Calu3 (cell line): ENCODE results near the gene APCDD1L. TPM values are rescaled to one million over a fixed set of nuclear protein-coding genes. Genes with fewer than 3 reads are reported as not detected.

ENCODE experiments used
- BruUV-seq: library from RNA; stranded (reverse); fragments of 400-500 nt; replicated peaks from 2 replicates; lab custom pipeline; 2021; lab: Mats Ljungman, UMichigan
- CTCF ChIA-PET: fragments of 300-600 bp; sonication (Branson Sonifier 250); formaldehyde crosslinking; loops from one replicate; lab custom pipeline; 2022; ENCODE audit warnings: antibody characterized with exemption; lab: Charles Lee
- DNase-seq: peaks from one replicate; pipeline ENCODE4 v3.0.0; 2022
- H3K27ac Mint-ChIP-seq: one replicate; pipeline ENCODE4 v1.8.0; 2022; ENCODE audit warnings: mixed read lengths; ENCODE audit not compliant: unreplicated experiment
- H3K27me3 Mint-ChIP-seq: one replicate; pipeline ENCODE4 v1.8.0; 2022; ENCODE audit warnings: mixed read lengths; ENCODE audit not compliant: unreplicated experiment
- H3K36me3 Mint-ChIP-seq: one replicate; pipeline ENCODE4 v1.8.0; 2022; ENCODE audit warnings: mild to moderate bottlenecking, moderate library complexity, mixed read lengths; ENCODE audit not compliant: insufficient read depth, unreplicated experiment
- H3K4me1 Mint-ChIP-seq: one replicate; pipeline ENCODE4 v1.8.0; 2022; ENCODE audit warnings: mild to moderate bottlenecking, low read depth, mixed read lengths; ENCODE audit not compliant: unreplicated experiment
- H3K4me3 Mint-ChIP-seq: one replicate; pipeline ENCODE4 v1.8.0; 2022; ENCODE audit warnings: mild to moderate bottlenecking, low read depth, moderate library complexity, mixed read lengths; ENCODE audit not compliant: unreplicated experiment
- H3K9me3 Mint-ChIP-seq: one replicate; pipeline ENCODE4 v1.8.0; 2022; ENCODE audit warnings: low read depth, mixed read lengths; ENCODE audit not compliant: unreplicated experiment
- CTCF ChIP-seq: fragments of 200-600 bp; IDR thresholded peaks from one replicate; pipeline ENCODE4 v1.8.0; 2022; ENCODE audit warnings: antibody characterized with exemption; ENCODE audit not compliant: unreplicated experiment
- intact Hi-C: fragments of 100-400 bp; cut with micrococcal nuclease; formaldehyde crosslinking; loops from one replicate; pipeline ENCODE4 v1.10.0; 2022; ENCODE audit not compliant: unreplicated experiment
- total RNA-seq: library from RNA; stranded (reverse); gene quantifications from 2 replicates; pipeline ENCODE4 v1.2.3, GENCODE V29; 2022

Gene APCDD1L
- total RNA-seq, 1 experiment from 2014 or later: not detected

- peaks cover 43% of the 10 kb centered on the region for H3K27me3 Mint-ChIP-seq
These were observed 1.5 kb downstream of the APCDD1L start for GRCh38 chr20:58513580-58514285.

GRCh38 chr20:58512808-58513552 is 2.2 kb downstream of the APCDD1L start:
- DNase-seq: no peak
- H3K36me3 Mint-ChIP-seq: no peaks in the 10 kb centered on the region
- CTCF ChIA-PET: no interaction called here
- TF ChIP-seq CTCF: no peak
- peaks cover 36% of the 10 kb centered on the region for H3K27me3 Mint-ChIP-seq
- BruUV-seq: no TSS peak
- H3K27ac Mint-ChIP-seq: no peak overlapping the region
- intact Hi-C loops: no loop called here
- peaks cover 6% of the 10 kb centered on the region for H3K4me1 Mint-ChIP-seq
- no peak overlapping the region for H3K4me3 Mint-ChIP-seq
- H3K9me3 Mint-ChIP-seq: no peaks in the 10 kb centered on the region

More at GRCh38 chr20:58513580-58514285, 1.5 kb downstream of the APCDD1L start:
- Mint-ChIP-seq H3K36me3 (no peaks in the 10 kb centered on the region), H3K9me3 (no peaks in the 10 kb centered on the region), H3K27ac (no peak overlapping the region), H3K4me1 (peaks cover 6% of the 10 kb centered on the region), H3K4me3 (no peak overlapping the region)
- no TSS peak for BruUV-seq
- TF ChIP-seq CTCF: no peak
- CTCF ChIA-PET: no interaction called here
- no peak for DNase-seq
- intact Hi-C loops: no loop called here

GRCh38 chr20:58511861-58512260 is 3.3 kb downstream of the APCDD1L start:
- Mint-ChIP-seq H3K36me3 (no peaks in the 10 kb centered on the region), H3K27ac (no peak overlapping the region), H3K4me1 (peaks cover 6% of the 10 kb centered on the region), H3K27me3 (peaks cover 25% of the 10 kb centered on the region), H3K4me3 (no peak overlapping the region), H3K9me3 (no peaks in the 10 kb centered on the region)
- intact Hi-C loops: no loop called here
- no peak for TF ChIP-seq CTCF
- BruUV-seq: no TSS peak
- CTCF ChIA-PET: interaction anchor here (0.6 to 0.8 kb wide), 2 partner anchors 76 to 139 kb away, joined by 3 read pairs; partner anchors contain the start of gene STX16
- no peak for DNase-seq

- Mint-ChIP-seq H3K4me3 (no peak overlapping the region), H3K4me1 (peaks cover 6% of the 10 kb centered on the region), H3K9me3 (no peaks in the 10 kb centered on the region), H3K36me3 (no peaks in the 10 kb centered on the region), H3K27ac (no peak overlapping the region), H3K27me3 (peaks cover 20% of the 10 kb centered on the region)
- BruUV-seq: no TSS peak
- CTCF ChIA-PET: interaction anchor here (0.6 to 1.0 kb wide), 3 partner anchors 13 to 140 kb away, joined by 3 read pairs; partner anchors contain the start of gene STX16
- no peak for TF ChIP-seq CTCF
- no peak for DNase-seq
- intact Hi-C loops: no loop called here
These were observed 3.8 kb downstream of the APCDD1L start for GRCh38 chr20:58511364-58511763.
